Skeletal muscle cell (primary cell): Measurements from ENCODE around the gene PPBP.

Experiments used
- DNase-seq: peaks from one replicate; pipeline ENCODE4 v3.0.0-alpha.2; 2010; ENCODE audit warnings: low read depth
- H3K4me3 ChIP-seq: 2 replicates; pipeline ENCODE4 v1.5.1; 2011; ENCODE audit warnings: low read depth, mild to moderate bottlenecking, control low read depth, low read length, moderate library complexity

PPBP gene

DNA sequence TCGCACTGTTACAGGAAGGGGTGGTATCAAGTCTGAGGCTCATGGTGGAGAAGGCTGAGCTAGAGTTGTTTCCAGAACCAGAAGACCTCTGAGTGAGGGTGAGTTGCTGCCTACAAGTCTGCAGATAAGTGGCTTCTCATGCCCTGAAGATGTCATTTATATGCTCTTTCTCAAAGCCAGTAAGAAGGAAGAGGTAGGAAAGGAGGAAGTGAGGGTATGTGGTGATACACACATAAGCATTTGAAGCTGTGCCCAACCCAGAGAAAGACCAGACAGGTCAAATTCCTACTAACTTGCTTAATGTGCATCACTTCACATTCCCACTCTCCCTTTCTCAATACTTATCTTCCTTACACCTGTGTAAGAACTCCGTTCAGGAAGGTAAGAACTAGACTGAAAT is at the start of gene PPBP:
Gene PPBP (minus strand): TSS at position 130 of the 400 bp plus-strand sequence. CDS start 87 bp downstream, at position 43.
- DNase-seq: no peak
- H3K4me3 ChIP-seq: no peak within 1 kb of the TSS

DNA sequence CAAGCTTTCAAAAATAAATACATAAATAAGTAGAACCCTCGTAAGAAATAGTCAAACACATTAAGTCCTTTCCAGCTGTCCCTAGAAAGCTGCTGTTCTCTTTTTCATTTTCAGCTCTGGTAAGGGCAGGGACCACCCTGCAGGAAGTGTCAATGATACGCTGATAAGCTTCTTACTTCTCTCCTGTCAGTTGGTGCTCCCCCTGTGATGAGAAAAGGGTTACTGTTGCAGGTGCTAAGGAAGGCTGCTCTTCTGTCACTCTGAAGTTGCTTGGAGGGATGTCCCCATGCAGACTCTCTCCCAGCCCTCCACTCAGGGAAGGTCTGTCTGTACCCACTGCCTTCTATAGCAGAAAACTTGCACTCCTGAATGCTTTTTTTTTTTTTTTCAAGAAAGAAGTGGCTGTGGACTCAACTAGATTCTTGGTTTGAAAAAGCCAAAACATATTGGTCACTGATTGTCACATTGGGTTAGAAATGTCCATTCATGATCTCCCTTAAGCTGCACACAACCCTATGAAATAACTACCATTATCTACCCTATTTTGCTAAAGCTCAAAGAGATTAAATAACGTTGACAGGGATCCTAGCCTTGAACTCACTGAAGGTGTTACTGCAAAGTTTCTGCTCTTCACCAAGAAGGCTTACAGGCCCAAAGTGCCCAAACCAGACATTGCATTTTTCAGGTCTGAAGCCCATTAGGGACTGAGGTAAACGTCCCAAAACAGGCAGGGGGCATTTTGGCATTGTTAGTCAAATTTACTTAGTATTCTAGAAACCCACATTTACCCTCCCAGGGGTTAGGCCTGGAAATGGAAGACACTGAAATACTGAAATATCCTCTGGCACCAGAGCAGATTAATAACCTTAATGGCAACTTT is 49.3 kb upstream of the PPBP start:
- no peak for DNase-seq
- H3K4me3 ChIP-seq: peak overlapping the region; percentile 79

GRCh38 chr4:74033739-74034138 is 45.7 kb upstream of the PPBP start:
- no peak overlapping the region for H3K4me3 ChIP-seq
- no peak for DNase-seq

GRCh38 chr4:74032064-74032463 is 44.1 kb upstream of the PPBP start:
- no peak for DNase-seq
- no peak overlapping the region for H3K4me3 ChIP-seq

- DNase-seq: no peak
- H3K4me3 ChIP-seq: no peak overlapping the region
Observed at GRCh38 chr4:74031576-74031975, 43.6 kb upstream of the PPBP start.

- H3K4me3 ChIP-seq: no peak overlapping the region
- DNase-seq: no peak
Observed at GRCh38 chr4:74030285-74030684, 42.3 kb upstream of the PPBP start.

GRCh38 chr4:74028504-74028903 is 40.5 kb upstream of the PPBP start:
- no peak for DNase-seq
- no peak overlapping the region for H3K4me3 ChIP-seq

DNA sequence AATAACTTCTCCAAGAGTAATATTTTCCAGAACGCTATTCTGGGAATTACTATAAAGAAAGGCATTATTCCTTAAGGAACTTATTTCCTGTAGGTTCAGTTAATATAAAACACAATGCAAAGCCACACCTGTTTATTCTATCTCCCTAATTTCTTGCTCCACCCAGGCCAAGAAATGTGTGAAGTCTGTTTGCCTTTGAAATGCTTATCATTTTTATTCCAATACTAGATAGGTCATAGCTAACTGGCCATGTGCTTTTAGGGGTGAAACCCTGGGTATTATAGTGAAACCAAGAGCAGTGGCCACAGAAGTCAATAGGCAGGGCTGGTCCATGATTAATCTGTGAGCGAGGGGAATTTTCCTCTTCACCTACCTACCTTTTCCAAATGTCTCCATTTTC is 35.7 kb upstream of the PPBP start:
- no peak for DNase-seq
- H3K4me3 ChIP-seq: no peak overlapping the region

- no peak for DNase-seq
- no peak overlapping the region for H3K4me3 ChIP-seq
Observed at GRCh38 chr4:74021601-74022000, 33.6 kb upstream of the PPBP start.

GRCh38 chr4:74018771-74019170 is 30.8 kb upstream of the PPBP start:
- DNase-seq: no peak
- H3K4me3 ChIP-seq: no peak overlapping the region

GRCh38 chr4:74018116-74018515 is 30.1 kb upstream of the PPBP start:
- DNase-seq: no peak
- H3K4me3 ChIP-seq: no peak overlapping the region

DNA sequence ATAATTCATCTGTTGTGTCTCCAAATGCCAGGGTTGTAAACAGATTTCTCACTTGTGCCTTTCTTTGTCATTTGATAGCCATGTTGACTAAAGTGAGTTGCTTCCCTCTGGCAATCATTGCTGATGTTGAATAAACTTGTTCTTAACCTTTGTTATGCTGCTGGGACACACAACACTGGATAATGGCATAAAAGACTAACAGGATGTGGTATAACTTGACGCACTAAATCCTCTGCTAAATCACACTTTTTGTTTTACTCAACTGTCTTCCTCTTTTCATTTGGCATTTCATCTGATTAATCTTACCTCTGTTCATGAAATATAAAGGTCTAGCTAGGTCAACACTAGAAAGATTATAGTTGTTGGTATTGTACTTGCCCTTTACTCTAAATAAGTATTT is 28.1 kb upstream of the PPBP start:
- DNase-seq: no peak
- no peak overlapping the region for H3K4me3 ChIP-seq

- DNase-seq: no peak
Observed at GRCh38 chr4:74015126-74015780, 27.3 kb upstream of the PPBP start.

GRCh38 chr4:74014332-74014731 is 26.3 kb upstream of the PPBP start:
- no peak for DNase-seq
- no peak overlapping the region for H3K4me3 ChIP-seq

More at GRCh38 chr4:74015126-74015780, 27.3 kb upstream of the PPBP start:
- H3K4me3 ChIP-seq: no peak overlapping the region

DNA sequence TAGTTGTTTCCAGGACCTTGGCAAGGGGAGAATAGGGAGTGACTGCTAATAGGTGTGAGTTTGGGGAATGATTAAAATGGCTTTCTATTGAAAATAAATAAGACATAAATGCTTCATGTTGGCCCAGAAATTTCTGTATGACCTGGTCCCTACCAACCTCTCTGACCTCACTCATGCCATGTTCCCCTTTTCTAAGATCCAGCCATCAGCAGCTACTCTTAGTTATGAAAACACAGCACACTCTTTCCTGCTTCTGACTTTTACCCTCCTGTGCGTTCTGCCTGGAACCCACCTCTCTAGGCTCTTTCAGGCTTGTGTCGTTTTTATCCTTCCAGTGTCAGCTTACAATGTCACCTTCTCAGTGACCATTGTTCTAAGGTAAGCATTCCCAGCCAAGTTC is 25.3 kb upstream of the PPBP start:
- no peak overlapping the region for H3K4me3 ChIP-seq
- no peak for DNase-seq

DNA sequence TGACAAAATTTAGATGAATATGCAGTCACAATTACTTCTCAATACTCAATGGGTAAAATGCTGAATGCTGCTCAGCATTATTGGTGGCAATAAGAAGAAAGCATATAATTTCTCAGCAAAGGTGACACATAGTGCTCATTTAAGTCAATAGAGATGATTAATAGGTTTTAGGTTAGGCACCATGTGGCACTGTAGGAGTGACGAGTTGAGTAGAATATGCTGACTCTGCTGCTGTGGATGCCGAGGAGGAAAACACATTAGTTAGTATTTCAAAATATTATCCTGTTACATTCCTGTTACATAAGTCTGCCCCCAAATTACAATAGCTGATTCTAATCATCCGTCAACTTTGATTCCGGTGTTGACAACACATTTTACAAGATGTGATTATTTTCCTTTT is 24.1 kb upstream of the PPBP start:
- no peak for DNase-seq
- H3K4me3 ChIP-seq: no peak overlapping the region

- no peak for DNase-seq
- no peak overlapping the region for H3K4me3 ChIP-seq
Observed at GRCh38 chr4:74009307-74009706, 21.3 kb upstream of the PPBP start.

- no peak overlapping the region for H3K4me3 ChIP-seq
- peak; percentile 75 for DNase-seq
Observed at GRCh38 chr4:74006009-74006476, 18.1 kb upstream of the PPBP start.

DNA sequence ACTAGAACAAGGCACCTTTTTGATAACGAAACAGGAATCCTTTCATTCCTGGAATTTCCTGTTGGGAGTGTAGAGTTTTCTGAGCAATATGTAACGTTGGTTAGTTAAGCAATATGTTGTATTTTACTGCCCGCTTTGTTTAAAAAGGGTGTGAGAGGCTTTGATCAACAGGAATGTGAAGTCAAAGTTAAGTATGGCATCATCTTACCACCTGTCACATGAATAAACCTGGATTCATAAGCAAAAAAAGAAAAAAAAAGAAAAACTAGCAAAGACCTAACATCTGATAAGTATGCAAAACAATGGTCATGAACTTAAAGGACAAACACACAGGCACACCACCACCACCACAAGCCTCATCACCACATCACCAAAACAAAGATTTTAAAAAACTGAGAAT is 17.5 kb upstream of the PPBP start:
- DNase-seq: no peak
- H3K4me3 ChIP-seq: no peak overlapping the region

DNA sequence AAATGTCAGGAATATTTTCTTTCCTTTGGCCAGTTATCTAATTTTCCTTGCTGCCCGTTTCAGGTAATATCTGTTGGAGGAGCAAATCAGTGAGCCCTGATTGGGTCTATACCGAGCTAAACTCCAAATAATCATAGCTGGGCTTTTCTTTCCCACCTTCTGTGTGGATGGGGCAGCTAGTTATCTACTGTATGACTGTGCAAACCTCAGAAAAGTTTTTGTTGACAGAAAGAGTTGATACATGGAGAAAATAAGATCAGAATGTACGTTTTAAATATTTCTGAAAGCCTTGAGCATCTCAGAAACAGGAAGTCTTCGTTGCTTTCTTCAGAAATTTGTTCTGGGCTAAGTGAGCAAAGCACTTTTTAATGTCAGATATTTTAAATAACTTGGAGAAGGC is 16.7 kb upstream of the PPBP start:
- no peak for DNase-seq
- no peak overlapping the region for H3K4me3 ChIP-seq

GRCh38 chr4:74000301-74000700 is 12.3 kb upstream of the PPBP start:
- H3K4me3 ChIP-seq: no peak overlapping the region
- DNase-seq: no peak
